Stomach (tissue), 4 donors: ENCODE data around the gene FZR1.

Experiments
- CTCF ChIP-seq, 7 experiments: fragments of 450-650 bp in 4 of 7; fragments of 200-600 bp in 3 of 7; sonication (generic) in 3 of 7; IDR thresholded peaks; one replicate each; pipeline ENCODE4 v1.5.1; 2016 to 2019; ENCODE audit warnings: antibody characterized with exemption in 7 of 7, control low read depth in 2 of 7, mild to moderate bottlenecking in 1 of 7
- POLR2A ChIP-seq, 4 donors: fragments of 450-650 bp; IDR thresholded peaks; one replicate each; pipeline ENCODE4 v1.6.1; 2016; ENCODE audit warnings: antibody characterized with exemption in 4 of 4, control low read depth in 2 of 4, mild to moderate bottlenecking in 1 of 4, moderate library complexity in 1 of 4
- POLR2AphosphoS5 ChIP-seq, 3 donors: sonication (generic); formaldehyde crosslinking; IDR thresholded peaks; one replicate each; pipeline ENCODE4 v1.6.1; 2016; ENCODE audit warnings: antibody characterized with exemption in 3 of 3

- TF ChIP-seq CTCF (IDR thresholded peaks at IDR 0.05) (no peak), POLR2A (IDR thresholded peaks at IDR 0.05) (no peak), POLR2AphosphoS5 (IDR thresholded peaks at IDR 0.05) (no peak)
Measured at GRCh38 chr19:3572855-3573161, 66.7 kb downstream of the FZR1 start, which contains the start of gene HMG20B.
